HEK293 (cell line): ENCODE results near the gene ACHE.

ENCODE experiments used
- ATF2 ChIP-seq: fragments of 450-650 bp; formaldehyde crosslinking; IDR thresholded peaks from 2 replicates; pipeline ENCODE4 v1.5.1; 2016; ENCODE audit warnings: missing biosample characterization, missing genetic modification characterization, low read depth
- EGR2 ChIP-seq: fragments of 450-650 bp; formaldehyde crosslinking; IDR thresholded peaks from 2 replicates; pipeline ENCODE4 v1.5.1; 2016; ENCODE audit warnings: low read depth, missing biosample characterization, missing genetic modification characterization
- FEZF1 ChIP-seq: fragments of 450-650 bp; formaldehyde crosslinking; IDR thresholded peaks from 2 replicates; pipeline ENCODE4 v1.5.1; 2016; ENCODE audit warnings: missing biosample characterization, missing genetic modification characterization
- HOXC10 ChIP-seq: sonication (generic); formaldehyde crosslinking; IDR thresholded peaks from 2 replicates; pipeline ENCODE4 v1.8.1; 2023; ENCODE audit warnings: mild to moderate bottlenecking, missing genetic modification reagents
- SP2 ChIP-seq: fragments of 450-650 bp; formaldehyde crosslinking; IDR thresholded peaks from 2 replicates; pipeline ENCODE4 v1.5.1; 2016; ENCODE audit warnings: missing biosample characterization, missing genetic modification characterization
- SP7 ChIP-seq: fragments of 450-650 bp; formaldehyde crosslinking; IDR thresholded peaks from 2 replicates; pipeline ENCODE4 v1.5.1; 2016; ENCODE audit warnings: missing biosample characterization, missing genetic modification characterization
- TCF7L2 ChIP-seq: IDR thresholded peaks from 2 replicates; pipeline ENCODE4 v1.6.1; 2011; ENCODE audit warnings: low read depth, mild to moderate bottlenecking, inconsistent platforms, low read length, moderate library complexity, borderline replicate concordance
- ZBTB1 ChIP-seq: fragments of 450-650 bp; formaldehyde crosslinking; IDR thresholded peaks from 2 replicates; pipeline ENCODE4 v1.5.1; 2016; ENCODE audit warnings: missing biosample characterization, missing genetic modification characterization
- ZBTB44 ChIP-seq: fragments of 450-650 bp; IDR thresholded peaks from 2 replicates; pipeline ENCODE4 v1.5.1; 2018; ENCODE audit warnings: missing biosample characterization, mild to moderate bottlenecking, missing genetic modification characterization
- ZBTB49 ChIP-seq: fragments of 450-650 bp; formaldehyde crosslinking; IDR thresholded peaks from 2 replicates; pipeline ENCODE4 v1.5.1; 2016; ENCODE audit warnings: missing biosample characterization, missing genetic modification characterization, low read depth
- ZBTB8A ChIP-seq: fragments of 450-650 bp; formaldehyde crosslinking; IDR thresholded peaks from 2 replicates; pipeline ENCODE4 v1.5.1; 2016; ENCODE audit warnings: missing biosample characterization, missing genetic modification characterization
- ZEB2 ChIP-seq: fragments of 450-650 bp; formaldehyde crosslinking; IDR thresholded peaks from 2 replicates; pipeline ENCODE4 v1.5.1; 2016; ENCODE audit warnings: missing biosample characterization, missing genetic modification characterization
- ZFP69B ChIP-seq: fragments of 450-650 bp; formaldehyde crosslinking; IDR thresholded peaks from 2 replicates; pipeline ENCODE4 v1.5.1; 2016; ENCODE audit warnings: missing biosample characterization, missing genetic modification characterization
- ZNF121 ChIP-seq: fragments of 450-650 bp; formaldehyde crosslinking; IDR thresholded peaks from 2 replicates; pipeline ENCODE4 v1.5.1; 2016; ENCODE audit warnings: missing biosample characterization, missing genetic modification characterization
- ZNF157 ChIP-seq: fragments of 450-650 bp; formaldehyde crosslinking; IDR thresholded peaks from 2 replicates; pipeline ENCODE4 v1.5.1; 2016; ENCODE audit warnings: missing biosample characterization, missing genetic modification characterization
- ZNF184 ChIP-seq: fragments of 450-650 bp; IDR thresholded peaks from 2 replicates; pipeline ENCODE4 v1.5.1; 2018; ENCODE audit warnings: missing biosample characterization, mild to moderate bottlenecking, missing genetic modification characterization
- ZNF341 ChIP-seq: fragments of 450-650 bp; formaldehyde crosslinking; IDR thresholded peaks from 2 replicates; pipeline ENCODE4; 2016; ENCODE audit warnings: low read depth, missing biosample characterization, missing genetic modification characterization
- ZNF366 ChIP-seq: fragments of 450-650 bp; formaldehyde crosslinking; conservative IDR thresholded peaks from 2 replicates; pipeline ENCODE4 v1.5.1; 2016; ENCODE audit warnings: missing biosample characterization, missing genetic modification characterization
- ZNF426 ChIP-seq: fragments of 450-650 bp; formaldehyde crosslinking; IDR thresholded peaks from 2 replicates; pipeline ENCODE4 v1.5.1; 2017; ENCODE audit warnings: missing biosample characterization, missing genetic modification characterization, mild to moderate bottlenecking, inconsistent platforms, moderate library complexity
- ZNF449 ChIP-seq: fragments of 450-650 bp; formaldehyde crosslinking; IDR thresholded peaks from 2 replicates; pipeline ENCODE4 v1.5.1; 2017; ENCODE audit warnings: missing biosample characterization, mild to moderate bottlenecking, missing genetic modification characterization, moderate library complexity
- ZNF488 ChIP-seq: fragments of 450-650 bp; formaldehyde crosslinking; IDR thresholded peaks from 2 replicates; pipeline ENCODE4 v1.5.1; 2016; ENCODE audit warnings: missing biosample characterization, missing genetic modification characterization
- ZNF530 ChIP-seq: fragments of 450-650 bp; formaldehyde crosslinking; IDR thresholded peaks from 2 replicates; pipeline ENCODE4 v1.5.1; 2016; ENCODE audit warnings: low read depth, missing biosample characterization, missing genetic modification characterization
- ZNF580 ChIP-seq: fragments of 450-650 bp; formaldehyde crosslinking; IDR thresholded peaks from 2 replicates; pipeline ENCODE4 v1.5.1; 2016; ENCODE audit warnings: missing biosample characterization, missing genetic modification characterization
- ZNF707 ChIP-seq: fragments of 450-650 bp; formaldehyde crosslinking; IDR thresholded peaks from 2 replicates; pipeline ENCODE4 v1.5.1; 2016; ENCODE audit warnings: missing biosample characterization, missing genetic modification characterization
- ZNF76 ChIP-seq: fragments of 450-650 bp; formaldehyde crosslinking; IDR thresholded peaks from 2 replicates; pipeline ENCODE4; 2016; ENCODE audit warnings: low read depth, missing biosample characterization, missing genetic modification characterization, borderline replicate concordance
- ZNF843 ChIP-seq: fragments of 450-650 bp; formaldehyde crosslinking; IDR thresholded peaks from 2 replicates; pipeline ENCODE4 v1.5.1; 2016; ENCODE audit warnings: missing biosample characterization, missing genetic modification characterization

ACHE gene

GRCh38 chr7:100942045-100942774 is 46.5 kb upstream of the ACHE start (continued):
- TF ChIP-seq ZNF341 (tag by site-specific recombination) (no peak), ZBTB49 (tag by site-specific recombination) (no peak), SP2 (tag by site-specific recombination) (no peak), HOXC10 (CRISPR knock-in tag) (no peak), ZFP69B (tag by site-specific recombination) (no peak), ZNF449 (tag by site-specific recombination) (no peak), ZNF121 (tag by site-specific recombination) (no peak), ATF2 (peak; percentile 35; the same call in 1 of the 2 replicates), ZNF157 (tag by site-specific recombination) (no peak), ZNF76 (tag by site-specific recombination) (no peak), ZNF184 (tag by site-specific recombination) (no peak), ZNF707 (tag by site-specific recombination) (no peak), TCF7L2 (no peak), ZBTB8A (tag by site-specific recombination) (0 out of 2 replicates have a peak, but pooled peaks have one; percentile 20), ZBTB1 (tag by site-specific recombination) (no peak), EGR2 (tag by site-specific recombination) (no peak), ZBTB44 (tag by site-specific recombination) (no peak), ZNF426 (tag by site-specific recombination) (no peak), ZNF366 (tag by site-specific recombination) (peak; percentile 84), ZNF843 (tag by site-specific recombination) (0 out of 2 replicates have a peak, but pooled peaks have one; percentile 16), ZNF488 (tag by site-specific recombination) (peak; percentile 77), ZNF530 (tag by site-specific recombination) (no peak), SP7 (tag by site-specific recombination) (no peak), ZNF580 (tag by site-specific recombination) (no peak), FEZF1 (peak; percentile 61), ZEB2 (tag by site-specific recombination) (peak; percentile 80)
